Epidermal melanocyte (primary cell): ENCODE measurements around the gene MINDY2.
"Not testable (repeated sequence)": the region's sequence is repeated elsewhere in the genome, so short reads cannot be mapped to it uniquely, and the experiment has no call there.

Source experiments
- DNase-seq: peaks from one replicate; pipeline ENCODE4 v3.0.0; 2011; ENCODE audit warnings: low spot score; ENCODE audit not compliant: insufficient read length

Gene MINDY2

GRCh38 chr15:58749532-58750337, 21.4 kb upstream of the MINDY2 start, which contains the start of gene ADAM10:
ADAM10 (minus strand) TSS chr15:58749707; CDS start chr15:58749534, 173 bp downstream.
- peak; percentile 93 for DNase-seq

- no peak for DNase-seq
These were observed 18.4 kb upstream of the MINDY2 start for GRCh38 chr15:58752716-58753115.

GRCh38 chr15:58755350-58755749, 15.8 kb upstream of the MINDY2 start:
- no peak for DNase-seq

GRCh38 chr15:58755956-58756355, 15.1 kb upstream of the MINDY2 start:
- no peak for DNase-seq

GRCh38 chr15:58758141-58758540, 13.0 kb upstream of the MINDY2 start:
- no peak for DNase-seq

- DNase-seq = no peak
These were observed 10.6 kb upstream of the MINDY2 start for GRCh38 chr15:58760385-58761009.

GRCh38 chr15:58761010-58761388, 10.1 kb upstream of the MINDY2 start:
- DNase-seq = no peak

GRCh38 chr15:58762285-58762684, 8.8 kb upstream of the MINDY2 start:
- DNase-seq = no peak

GRCh38 chr15:58762731-58763130, 8.4 kb upstream of the MINDY2 start:
- DNase-seq = no peak

GRCh38 chr15:58764468-58764867, 6.6 kb upstream of the MINDY2 start:
- DNase-seq = no peak

GRCh38 chr15:58766290-58766689, 4.8 kb upstream of the MINDY2 start:
- DNase-seq = no peak

- DNase-seq = not testable (repeated sequence)
These were observed 2.5 kb upstream of the MINDY2 start for GRCh38 chr15:58768601-58769004.

- DNase-seq = peak; percentile 62
These were observed 614 bp upstream of the MINDY2 start for GRCh38 chr15:58770519-58770856.

- DNase-seq = no peak
These were observed 634 bp downstream of the MINDY2 start for GRCh38 chr15:58771621-58772250.

- DNase-seq = no peak
These were observed 1.9 kb downstream of the MINDY2 start for GRCh38 chr15:58773024-58773423.

- no peak for DNase-seq
These were observed 4.3 kb downstream of the MINDY2 start for GRCh38 chr15:58775402-58775801.

- no peak for DNase-seq
These were observed 6.0 kb downstream of the MINDY2 start for GRCh38 chr15:58777107-58777506.

GRCh38 chr15:58779554-58779953, 8.5 kb downstream of the MINDY2 start:
- no peak for DNase-seq

- no peak for DNase-seq
These were observed 14.3 kb downstream of the MINDY2 start for GRCh38 chr15:58785355-58785754.

- no peak for DNase-seq
These were observed 17.1 kb downstream of the MINDY2 start for GRCh38 chr15:58788056-58788710.

- DNase-seq = no peak
These were observed 22.8 kb downstream of the MINDY2 start for GRCh38 chr15:58793862-58794261.

GRCh38 chr15:58795825-58796224, 24.7 kb downstream of the MINDY2 start:
- DNase-seq = no peak
